SW 1271 (cell line): ENCODE results near the gene FST.

Experiments used
- DNase-seq, 2 experiments: peaks; one replicate each; lab custom pipeline; 2025; lab: John Stamatoyannopoulos, UW

Gene FST

GRCh38 chr5:53473633-53474032 lies 6.8 kb upstream of the FST start:
- DNase-seq = no peak

DNA sequence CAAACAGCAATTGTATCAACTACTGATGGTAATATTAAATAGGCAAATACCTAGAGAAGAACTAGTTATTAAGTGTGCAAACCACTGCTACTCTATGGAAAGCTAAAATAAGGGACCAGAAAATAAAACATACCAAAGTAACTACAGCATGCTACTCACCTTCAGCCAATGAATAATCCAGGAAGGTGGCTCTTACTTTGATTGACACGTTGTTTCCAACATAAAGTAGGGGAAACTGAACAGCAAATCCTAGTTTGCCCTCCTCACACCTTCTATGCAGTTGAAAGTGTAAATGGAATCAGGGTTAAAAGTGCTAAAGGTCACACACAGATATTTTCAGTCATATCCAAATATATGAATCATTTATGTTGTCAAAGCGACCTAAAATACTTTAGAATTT lies 5.1 kb upstream of the FST start:
- no peak for DNase-seq

GRCh38 chr5:53476019-53476418 lies 4.4 kb upstream of the FST start:
- DNase-seq = no peak

DNA sequence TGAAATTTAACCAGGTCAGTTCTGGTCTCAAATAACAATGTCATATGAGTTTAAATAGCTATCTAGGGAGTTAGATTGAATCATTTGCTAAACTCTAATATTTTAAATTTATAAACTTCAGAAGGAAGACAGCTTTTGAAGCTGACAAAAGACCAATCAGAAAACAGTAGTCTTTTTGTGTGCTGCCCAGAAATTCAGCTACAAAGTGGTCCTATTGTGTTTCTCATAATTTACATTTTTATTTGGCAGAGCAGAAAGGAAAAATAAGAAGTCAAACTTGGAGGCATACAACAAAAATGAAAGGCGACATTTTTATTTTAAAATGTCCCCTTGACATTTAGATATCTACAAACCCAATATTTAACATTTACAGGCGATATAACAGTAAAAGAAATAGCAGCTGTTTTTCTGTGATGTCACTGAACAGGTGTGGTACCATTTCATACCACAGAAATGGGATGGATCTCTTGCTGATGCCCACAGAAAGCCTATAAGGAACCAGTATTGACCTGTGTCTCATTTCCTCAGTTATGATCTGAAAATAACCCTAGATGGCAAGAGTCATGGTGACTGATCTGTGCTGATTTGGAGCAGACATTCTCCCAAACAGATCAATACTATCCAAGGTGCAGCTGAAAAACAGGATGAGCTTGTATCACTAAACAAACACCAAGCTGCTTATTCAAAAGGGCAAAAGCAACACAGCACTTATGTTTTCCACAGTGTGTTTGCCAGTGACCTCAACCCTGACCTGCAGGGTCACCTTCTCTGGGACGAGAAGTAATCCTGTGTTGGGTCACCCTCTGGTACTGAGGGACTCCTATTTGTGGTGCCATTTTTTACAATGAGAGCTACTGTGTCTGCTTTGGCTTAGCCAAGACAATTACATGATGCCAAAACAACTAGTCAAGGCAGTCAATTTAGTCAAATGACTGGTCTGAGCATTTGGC lies 3.6 kb upstream of the FST start:
- no peak for DNase-seq

GRCh38 chr5:53478411-53479044 lies 1.9 kb upstream of the FST start:
- peak; percentile 51 to 82 for DNase-seq

GRCh38 chr5:53479045-53479589 lies 1.3 kb upstream of the FST start:
- DNase-seq = no peak

- DNase-seq = peak in 1 of 2 experiments; percentile 42
Observed at GRCh38 chr5:53479590-53480415, 626 bp upstream of the FST start.

GRCh38 chr5:53481159-53481886 lies 894 bp downstream of the FST start:
- DNase-seq = no peak

- DNase-seq = peak in 1 of 2 experiments; percentile 39
Observed at GRCh38 chr5:53481887-53482716, 1.7 kb downstream of the FST start.

DNA sequence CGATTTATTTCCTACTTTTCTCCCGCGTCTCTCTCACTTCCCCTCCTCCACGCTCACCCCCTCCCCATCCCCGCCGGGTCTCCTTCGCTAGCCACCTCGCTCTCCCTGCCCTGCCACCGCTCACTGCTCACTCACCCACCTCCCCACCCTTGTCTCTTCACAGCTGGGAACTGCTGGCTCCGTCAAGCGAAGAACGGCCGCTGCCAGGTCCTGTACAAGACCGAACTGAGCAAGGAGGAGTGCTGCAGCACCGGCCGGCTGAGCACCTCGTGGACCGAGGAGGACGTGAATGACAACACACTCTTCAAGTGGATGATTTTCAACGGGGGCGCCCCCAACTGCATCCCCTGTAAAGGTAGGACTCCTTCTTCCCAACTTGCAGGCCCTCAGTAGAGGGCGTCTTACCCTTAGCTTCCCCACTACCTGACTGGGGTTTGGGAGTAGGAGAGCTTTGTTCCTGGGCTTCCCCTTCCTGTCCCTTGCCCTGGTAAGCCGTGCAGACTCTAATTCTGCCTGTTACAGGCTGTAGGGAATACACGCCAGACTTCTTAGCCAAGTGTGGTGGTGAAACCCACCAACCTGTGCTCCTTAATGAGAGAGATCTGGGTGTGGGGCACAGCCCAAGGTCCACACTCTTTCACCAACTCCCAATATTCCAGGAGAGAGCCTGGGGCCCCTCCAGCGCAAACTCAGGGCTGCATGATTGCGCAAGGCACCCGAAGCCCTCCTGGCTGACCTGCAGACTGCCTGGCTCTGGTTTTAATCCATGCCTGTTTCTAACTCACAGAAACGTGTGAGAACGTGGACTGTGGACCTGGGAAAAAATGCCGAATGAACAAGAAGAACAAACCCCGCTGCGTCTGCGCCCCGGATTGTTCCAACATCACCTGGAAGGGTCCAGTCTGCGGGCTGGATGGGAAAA lies 2.5 kb downstream of the FST start:
- no peak for DNase-seq

- no peak for DNase-seq
Observed at GRCh38 chr5:53487436-53487835, 7.0 kb downstream of the FST start.

DNA sequence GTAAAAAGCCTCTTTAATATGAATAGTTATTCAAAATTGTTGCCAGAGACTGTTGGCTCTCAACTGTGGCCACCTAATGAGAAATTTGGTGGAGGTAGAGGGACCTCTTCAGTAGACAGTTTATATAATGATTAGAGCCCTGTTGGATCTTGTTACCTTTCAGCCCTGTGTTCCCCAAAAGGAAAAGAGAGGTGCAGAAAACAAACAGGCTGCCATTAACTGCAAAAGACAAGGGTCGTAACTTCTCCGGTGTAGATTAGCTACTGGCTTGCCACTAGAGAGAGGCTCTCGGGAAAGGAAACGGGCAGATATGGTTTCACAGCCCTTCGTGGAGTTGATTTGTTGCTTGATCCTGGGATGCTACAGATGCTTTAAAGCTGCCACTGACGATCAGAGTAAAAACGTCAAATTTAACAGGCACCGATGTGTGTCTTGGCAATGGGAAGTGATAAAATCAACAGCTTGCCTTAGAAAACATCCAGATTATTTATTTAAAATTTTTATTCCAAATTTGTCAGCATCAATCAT lies 7.8 kb downstream of the FST start:
- no peak for DNase-seq

- DNase-seq = no peak
Observed at GRCh38 chr5:53490747-53491146, 10.3 kb downstream of the FST start.

DNA sequence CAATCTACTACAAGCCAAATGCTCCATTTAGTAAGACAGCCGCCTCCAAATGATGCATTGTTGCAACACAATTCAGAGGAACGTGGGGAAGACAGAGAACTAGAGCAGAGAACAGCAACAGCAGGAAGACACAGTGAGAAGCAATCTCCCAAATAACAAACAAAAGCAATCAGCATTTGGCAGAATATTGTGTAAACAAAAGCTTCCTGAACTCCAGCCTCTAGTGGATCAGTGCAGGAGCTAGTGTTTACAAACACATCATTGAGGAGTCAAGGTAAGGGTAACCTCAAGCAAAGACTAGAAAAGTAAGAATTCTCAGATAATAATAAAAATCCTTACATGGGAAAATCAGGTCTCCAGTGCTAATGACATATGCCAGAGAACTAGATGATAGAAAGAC lies 20.6 kb downstream of the FST start:
- no peak for DNase-seq

DNA sequence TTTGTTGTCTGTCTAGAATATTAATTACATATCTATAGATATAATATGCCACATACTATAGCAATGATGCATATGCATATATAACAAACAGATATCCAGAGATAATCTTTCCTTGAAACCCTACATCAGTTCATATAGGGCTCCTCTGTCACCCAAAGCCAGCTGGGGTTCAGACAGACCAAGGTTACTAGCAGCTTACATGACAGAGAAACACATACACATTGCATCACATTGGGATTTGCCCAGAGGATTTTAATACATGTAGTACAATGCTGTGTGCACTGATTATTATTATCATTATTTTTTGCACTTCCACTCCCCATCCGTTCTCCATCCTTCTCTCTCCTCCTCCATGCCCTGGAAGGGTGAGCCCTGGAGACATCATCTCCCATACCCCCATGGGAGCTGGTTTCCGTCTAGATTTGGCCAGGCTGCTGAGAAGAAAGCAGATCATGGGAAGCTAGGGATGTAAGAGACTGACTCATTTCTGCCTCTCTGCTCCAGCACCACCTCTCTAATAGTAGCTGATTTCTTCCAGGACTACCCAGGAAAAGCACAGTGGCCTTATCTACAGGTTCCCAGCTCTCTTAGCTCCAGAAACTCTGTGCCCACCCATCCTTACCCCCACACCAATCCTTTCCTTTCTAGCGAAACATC lies 23.3 kb downstream of the FST start:
- no peak for DNase-seq

- no peak for DNase-seq
Observed at GRCh38 chr5:53507013-53507412, 26.6 kb downstream of the FST start.

DNA sequence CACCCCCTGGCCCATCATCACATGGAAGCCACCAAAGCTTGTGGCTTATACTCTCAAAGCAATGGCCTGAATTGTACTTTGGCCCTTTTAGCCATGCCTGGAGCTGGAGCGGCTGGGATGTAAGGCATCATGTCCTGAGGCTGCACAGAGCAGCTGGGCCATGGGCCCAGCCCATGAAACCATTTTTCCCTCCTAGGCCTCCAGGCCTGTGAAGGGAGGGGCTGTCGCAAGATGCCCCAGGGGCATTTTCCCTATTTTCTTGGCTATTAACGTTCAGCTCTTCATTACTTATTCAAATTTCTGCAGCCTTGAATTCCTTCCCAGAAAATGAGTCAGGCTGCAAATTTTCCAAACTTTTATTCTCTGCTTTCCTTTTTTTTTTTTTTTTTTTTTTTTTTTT lies 27.7 kb downstream of the FST start:
- DNase-seq = no peak

GRCh38 chr5:53512539-53512938 lies 32.1 kb downstream of the FST start:
- DNase-seq = no peak

GRCh38 chr5:53515988-53516387 lies 35.6 kb downstream of the FST start:
- no peak for DNase-seq
